GF-D8 (cell line): ENCODE measurements around the gene SPIN3.
"Not testable (repeated sequence)": the region's sequence is repeated elsewhere in the genome, so short reads cannot be mapped to it uniquely, and the experiment has no call there.

Experiments used
- DNase-seq: peaks from one replicate; lab custom pipeline; 2025; lab: John Stamatoyannopoulos, UW

SPIN3 gene

GRCh38 chrX:56995271-56995994 is at the start of gene SPIN3:
Gene SPIN3 (minus strand): TSS chrX:56995541. CDS start chrX:56994947, 594 bp downstream.
- DNase-seq: no peak

- DNase-seq: no peak
Measured at GRCh38 chrX:57044245-57044644, 48.9 kb upstream of the SPIN3 start.

DNA sequence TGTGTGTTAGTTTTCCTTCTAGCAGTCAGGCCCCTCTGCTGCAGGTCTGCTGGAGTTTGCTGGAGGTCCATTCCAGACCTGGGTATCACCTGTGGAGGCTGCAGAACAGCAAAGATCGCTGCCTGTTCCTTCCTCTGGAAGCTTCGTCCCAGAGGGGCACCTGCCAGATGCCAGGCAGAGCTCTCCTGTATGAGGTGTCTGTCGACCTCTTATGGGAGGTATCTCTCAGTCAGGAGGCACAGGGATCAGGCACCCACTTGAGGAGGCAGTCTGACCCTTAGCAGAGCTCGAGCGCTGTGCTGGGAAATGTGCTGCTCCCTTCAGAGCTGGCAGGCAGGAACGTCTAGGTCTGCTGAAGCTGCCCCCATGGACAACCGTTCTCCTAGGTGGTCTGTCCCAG is 41.9 kb upstream of the SPIN3 start:
- not testable (repeated sequence) for DNase-seq

DNA sequence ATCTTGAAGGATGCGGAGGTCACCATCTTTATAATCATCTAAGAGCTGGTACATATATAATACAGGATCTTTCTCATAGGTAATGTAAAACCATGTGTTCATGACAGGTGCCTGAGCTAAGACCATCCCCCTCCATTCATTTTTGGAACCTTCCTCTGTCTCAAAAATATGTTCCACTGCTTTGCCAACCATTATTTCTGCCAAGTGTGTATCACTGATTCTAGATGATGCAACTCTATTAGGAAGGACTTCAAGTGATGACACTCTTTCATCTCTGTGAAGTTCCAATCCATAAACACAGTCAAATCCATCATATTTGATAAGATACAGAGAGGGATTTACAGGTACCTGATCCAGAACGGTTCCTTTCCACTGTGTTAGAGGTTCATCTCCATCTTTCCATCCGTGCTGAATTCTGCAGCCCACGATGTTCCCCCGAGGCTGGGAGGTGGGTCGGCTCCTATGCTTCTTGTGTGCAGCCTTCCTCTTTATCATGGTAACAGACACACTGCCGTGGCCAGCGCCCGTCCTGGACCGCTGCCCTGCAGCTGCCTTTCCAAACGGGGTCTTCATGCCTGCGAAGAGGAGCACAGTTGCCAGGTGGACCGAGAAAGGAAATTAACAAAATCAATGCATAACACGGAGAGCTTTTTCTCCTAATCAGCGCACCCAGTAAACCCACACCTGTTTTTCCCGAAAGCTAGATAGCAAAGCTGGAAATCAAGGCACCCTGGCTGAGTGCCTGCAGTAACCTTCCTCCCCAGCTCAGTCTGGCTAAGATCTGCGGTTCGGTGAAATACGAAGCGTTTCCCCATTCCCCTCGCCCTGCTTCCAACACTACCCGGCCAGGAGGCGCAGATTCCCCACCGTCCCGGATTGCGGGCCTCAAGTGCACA is 718 bp downstream of the SPIN3 start:
- DNase-seq: no peak

DNA sequence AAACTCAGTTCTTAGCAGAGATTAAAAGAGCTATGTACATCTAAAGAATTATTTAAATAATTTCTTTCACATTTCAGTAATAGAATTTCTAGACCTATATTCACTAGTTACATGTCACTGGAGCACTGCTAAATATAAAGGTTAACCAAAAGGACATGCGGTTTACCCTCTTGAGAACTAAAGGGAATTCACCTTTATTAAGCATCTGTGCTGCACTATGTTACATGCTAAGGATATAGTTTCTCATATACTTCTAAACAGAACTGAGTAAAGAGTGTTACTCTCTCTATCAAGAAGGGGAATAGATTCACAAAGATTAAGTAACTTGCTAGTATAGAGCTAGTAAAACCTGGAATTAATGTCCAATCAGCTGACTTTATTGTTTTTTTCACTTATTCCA is 7.6 kb downstream of the SPIN3 start:
- DNase-seq: no peak

- no peak for DNase-seq
Measured at GRCh38 chrX:56986138-56986537, 9.2 kb downstream of the SPIN3 start.

DNA sequence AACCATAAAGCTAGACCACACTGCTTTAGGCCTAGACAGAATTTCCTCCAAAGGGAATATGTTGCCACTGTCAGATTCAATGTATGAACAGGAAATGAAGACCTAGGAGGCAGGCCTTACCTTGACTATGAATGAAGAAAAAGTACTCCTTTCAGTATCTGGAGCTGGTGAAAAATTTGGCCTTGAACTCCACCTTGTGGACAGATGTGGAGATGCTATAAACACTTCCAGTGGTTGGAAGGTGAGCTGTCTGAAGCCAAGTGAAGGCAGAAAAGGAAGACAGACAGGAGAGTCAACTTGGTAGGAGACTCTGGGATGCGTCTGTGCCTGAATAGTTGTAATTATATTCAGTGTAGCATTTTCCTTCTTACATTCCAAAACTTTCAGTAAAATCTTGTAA is 17.2 kb downstream of the SPIN3 start:
- no peak for DNase-seq

- DNase-seq: no peak
Measured at GRCh38 chrX:56975611-56976010, 19.7 kb downstream of the SPIN3 start.

DNA sequence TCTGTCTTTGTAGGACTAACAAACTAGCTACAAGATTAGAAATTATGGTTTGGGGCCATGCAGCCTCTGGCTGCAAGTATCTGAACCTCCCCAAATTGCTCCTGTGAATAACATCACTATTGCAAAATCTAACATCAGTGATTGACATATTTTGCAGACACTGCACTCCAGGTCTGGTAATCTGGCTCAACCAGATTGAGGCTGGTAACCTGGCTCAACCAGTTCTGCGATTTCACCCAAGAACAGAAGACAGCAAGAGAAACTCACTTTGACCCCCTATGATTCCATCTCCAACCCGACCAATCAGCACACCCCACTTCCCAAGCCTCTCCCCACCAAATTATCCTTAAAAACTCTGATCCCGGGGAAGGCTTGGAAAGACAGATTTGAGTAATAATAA is 20.9 kb downstream of the SPIN3 start:
- DNase-seq: no peak

- DNase-seq: no peak
Measured at GRCh38 chrX:56969559-56969958, 25.8 kb downstream of the SPIN3 start.

GRCh38 chrX:56968980-56969379 is 26.4 kb downstream of the SPIN3 start:
- no peak for DNase-seq

DNA sequence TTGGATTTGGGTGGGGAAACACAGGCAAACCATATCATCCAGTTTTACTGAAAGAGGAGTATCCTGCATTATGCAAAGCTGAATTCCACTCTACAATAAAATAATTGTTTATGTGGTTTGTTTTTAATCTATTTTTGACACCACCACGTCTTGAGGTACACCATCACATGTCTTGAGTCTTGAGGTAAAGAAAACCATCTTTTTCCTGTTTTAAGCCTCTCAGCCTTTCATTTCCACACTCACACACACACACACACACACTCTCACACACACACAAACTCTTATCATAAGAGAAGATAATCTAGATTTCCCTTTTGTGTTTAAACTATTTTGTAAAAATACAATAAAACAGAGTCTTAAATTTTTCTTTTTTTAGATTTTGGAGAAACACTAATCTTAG is 32.0 kb downstream of the SPIN3 start:
- no peak for DNase-seq

DNA sequence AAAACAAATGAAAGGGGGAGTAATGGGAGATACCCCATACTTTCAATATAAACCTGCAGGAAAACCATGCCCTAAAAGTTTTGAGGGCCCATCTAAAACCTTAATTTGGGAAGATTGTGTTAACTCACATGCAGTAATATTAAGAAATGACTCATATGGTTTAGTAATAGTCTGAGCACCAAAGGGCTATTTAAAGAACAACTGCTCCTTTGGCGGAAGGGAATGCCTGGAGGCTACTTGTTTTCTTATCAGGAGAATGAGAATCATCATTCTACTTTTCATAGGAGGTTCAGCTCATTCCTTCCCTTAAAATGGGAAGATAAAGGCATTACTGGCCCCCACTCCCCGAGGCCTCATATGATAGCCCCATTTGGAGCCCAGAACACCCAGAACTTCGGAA is 47.6 kb downstream of the SPIN3 start:
- no peak for DNase-seq

DNA sequence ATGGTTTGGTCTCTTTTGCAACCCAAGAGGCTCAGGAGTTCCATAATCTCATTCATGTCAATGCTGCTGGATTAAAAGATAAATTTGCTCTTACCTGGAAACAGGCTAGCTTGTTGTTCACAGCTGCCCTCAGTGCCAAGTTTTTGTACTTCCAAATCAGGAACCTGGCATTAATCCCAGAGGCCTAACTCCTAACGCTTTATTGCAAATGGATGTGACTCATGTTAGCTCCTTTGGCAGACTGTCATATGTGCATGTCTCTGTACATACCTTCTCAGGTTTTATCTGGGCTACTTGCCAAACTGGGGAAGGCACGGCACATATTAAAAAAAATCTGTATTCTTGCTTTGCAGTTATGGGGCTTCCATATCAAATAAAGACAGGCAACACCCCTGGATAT is 49.1 kb downstream of the SPIN3 start:
- not testable (repeated sequence) for DNase-seq

DNA sequence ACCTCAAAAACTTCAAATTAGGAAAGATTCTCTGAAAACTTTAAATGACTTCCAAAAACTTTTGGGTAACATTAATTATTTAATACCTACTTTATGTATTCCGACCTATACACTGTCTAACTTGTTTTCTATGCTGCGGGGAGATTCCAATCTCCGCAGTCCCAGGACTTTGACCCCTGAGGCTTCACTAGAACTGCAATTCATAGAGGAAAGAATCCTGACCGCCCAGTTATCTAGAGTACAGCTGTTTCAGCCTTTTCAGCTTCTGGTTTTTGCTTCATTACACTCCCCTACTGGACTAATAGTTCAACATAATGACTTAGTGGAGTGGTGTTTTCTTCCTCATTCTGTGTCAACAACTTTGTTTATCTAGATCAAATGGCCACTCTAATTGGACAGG is 50.1 kb downstream of the SPIN3 start:
- DNase-seq: not testable (repeated sequence)

DNA sequence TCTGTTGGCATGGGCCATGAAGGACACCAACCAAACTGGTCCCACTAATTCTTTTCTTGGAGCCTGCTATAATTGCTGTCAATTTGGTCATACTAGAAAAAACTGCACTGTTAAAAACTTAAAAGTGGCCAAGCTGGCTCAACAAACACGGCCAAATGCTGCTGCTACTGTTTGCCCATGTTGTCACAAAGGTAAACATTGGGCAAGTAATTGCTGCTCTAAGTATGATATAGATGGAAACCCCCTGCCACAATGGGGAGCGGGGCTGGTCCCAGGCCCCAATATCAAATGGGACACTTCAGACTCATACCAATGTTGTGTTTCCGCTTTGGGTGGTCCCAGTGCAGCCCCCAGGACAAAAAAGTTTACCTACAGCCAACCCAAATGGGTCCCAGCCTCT is 52.1 kb downstream of the SPIN3 start:
- no peak for DNase-seq
